GM12864 (cell line): ENCODE results near the gene FXYD1.

Source experiments
- DNase-seq: peaks from one replicate; pipeline ENCODE4 v3.0.0-alpha.2; 2011; ENCODE audit warnings: low read depth
- H3K4me3 ChIP-seq: 2 replicates; pipeline ENCODE4 v1.5.1; 2011; ENCODE audit warnings: mild to moderate bottlenecking, low read depth, low read length, control low read depth
- TF ChIP-seq, protein P1 (sequence below): IDR thresholded peaks from 2 replicates; pipeline ENCODE4 v1.5.1; 2011; ENCODE audit warnings: low read depth, mild to moderate bottlenecking, moderate library complexity, low read length, control low read depth, inconsistent platforms; ENCODE audit errors: missing control alignments

The FXYD1 gene

DNA sequence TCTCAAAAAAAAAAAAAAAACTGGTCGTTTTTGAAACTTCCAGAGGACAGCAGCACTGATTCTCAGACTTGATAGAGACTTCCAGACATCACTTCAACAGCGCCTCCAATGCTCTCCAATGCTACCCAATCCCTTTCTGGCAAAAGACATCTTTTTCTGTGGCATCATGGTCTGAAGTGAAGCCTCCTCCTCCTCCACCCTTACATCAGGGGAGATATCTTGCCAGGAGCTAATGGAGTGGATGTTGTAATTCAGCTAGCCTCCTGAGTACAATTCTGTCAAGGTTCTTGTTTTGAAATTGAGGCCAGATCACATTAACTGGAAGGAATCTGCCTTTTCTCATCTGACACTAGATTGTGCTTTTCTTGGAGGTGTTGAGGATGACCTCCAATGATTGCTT, 40.1 kb downstream of the FXYD1 start:
- TF ChIP-seq, protein P1, sequence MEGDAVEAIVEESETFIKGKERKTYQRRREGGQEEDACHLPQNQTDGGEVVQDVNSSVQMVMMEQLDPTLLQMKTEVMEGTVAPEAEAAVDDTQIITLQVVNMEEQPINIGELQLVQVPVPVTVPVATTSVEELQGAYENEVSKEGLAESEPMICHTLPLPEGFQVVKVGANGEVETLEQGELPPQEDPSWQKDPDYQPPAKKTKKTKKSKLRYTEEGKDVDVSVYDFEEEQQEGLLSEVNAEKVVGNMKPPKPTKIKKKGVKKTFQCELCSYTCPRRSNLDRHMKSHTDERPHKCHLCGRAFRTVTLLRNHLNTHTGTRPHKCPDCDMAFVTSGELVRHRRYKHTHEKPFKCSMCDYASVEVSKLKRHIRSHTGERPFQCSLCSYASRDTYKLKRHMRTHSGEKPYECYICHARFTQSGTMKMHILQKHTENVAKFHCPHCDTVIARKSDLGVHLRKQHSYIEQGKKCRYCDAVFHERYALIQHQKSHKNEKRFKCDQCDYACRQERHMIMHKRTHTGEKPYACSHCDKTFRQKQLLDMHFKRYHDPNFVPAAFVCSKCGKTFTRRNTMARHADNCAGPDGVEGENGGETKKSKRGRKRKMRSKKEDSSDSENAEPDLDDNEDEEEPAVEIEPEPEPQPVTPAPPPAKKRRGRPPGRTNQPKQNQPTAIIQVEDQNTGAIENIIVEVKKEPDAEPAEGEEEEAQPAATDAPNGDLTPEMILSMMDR: no peak
- DNase-seq: no peak
- no peak overlapping the region for H3K4me3 ChIP-seq

DNA sequence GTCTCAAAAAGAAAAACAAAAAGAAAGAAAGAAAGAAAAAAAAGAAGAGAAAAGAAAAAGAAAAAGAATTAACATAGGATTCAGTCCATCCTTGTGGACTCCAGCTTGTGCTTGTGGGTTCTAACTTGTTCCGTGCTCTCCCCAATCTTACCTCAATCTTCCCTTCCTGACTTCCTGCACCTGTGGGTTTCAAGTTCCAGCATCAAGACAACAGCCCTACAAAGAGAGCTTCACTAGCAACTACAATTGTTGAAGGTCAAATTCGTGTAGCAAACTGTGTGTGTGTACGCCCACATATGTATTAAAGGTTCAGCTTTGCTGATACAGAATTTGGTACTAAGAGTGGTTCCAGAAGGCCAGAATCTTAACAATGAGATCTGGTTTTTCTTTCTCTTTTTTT, 41.2 kb downstream of the FXYD1 start:
- no peak for DNase-seq
- H3K4me3 ChIP-seq: no peak overlapping the region
- TF ChIP-seq, protein P1: no peak

DNA sequence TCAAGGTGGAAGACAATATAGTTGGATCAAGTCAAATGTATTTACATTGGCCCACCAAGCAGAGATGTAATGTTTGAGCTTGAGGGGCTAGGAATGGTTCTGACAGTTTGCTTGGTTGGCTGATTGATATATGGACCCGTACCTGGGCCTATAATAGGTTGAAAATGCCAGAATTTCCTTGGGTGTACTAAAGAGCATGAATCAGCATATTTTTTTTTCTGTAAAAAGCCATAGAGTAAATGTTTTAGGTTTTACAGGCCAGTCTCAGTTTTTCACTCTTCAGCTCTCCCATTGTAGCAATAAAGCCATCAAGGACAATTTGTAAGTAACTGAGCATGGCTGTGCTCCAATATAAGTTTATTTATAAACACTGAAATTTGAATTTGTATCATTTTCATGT, 42.8 kb downstream of the FXYD1 start:
- no peak overlapping the region for H3K4me3 ChIP-seq
- TF ChIP-seq, protein P1: no peak
- DNase-seq: no peak

DNA sequence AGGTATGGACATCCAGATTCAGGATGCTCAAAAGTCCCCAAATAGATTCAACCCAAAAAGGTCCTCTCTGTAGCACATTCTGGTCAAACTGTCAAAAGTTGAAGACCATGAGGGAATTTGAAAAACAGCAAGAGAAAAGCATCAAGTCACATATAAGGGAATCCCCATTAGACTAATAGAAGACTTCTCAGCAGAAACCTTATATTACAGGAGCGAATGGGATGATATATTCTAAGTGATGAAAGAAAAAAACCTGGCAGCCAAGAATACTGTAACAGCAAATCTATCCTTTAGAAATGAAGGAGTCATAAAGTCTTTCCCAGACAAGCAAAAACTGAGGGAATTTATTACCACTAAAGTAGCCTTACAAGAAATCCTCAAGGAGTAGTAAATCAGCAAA, 45.6 kb downstream of the FXYD1 start:
- DNase-seq: no peak
- TF ChIP-seq, protein P1: no peak

DNA sequence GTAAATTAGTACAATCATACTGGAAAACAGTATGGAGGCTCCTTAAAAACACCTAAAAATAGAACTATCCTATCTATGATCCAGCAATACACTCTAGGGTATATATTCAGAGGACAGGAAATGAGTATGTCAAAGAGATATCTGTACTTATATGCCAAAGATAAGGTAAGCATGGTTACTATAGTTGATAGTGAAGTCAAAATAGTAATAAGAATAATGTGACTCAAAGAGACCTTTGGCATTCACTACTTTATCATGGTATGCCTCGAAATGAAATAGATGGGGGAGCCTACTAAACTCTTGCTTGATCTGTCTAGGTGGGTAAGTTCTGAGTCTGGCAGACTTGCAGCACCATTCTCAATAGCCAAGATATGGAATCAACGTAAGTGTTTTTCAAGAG, 46.3 kb downstream of the FXYD1 start:
- H3K4me3 ChIP-seq: no peak overlapping the region
- DNase-seq: no peak

More for the DNA sequence above, 45.6 kb downstream of the FXYD1 start:
- H3K4me3 ChIP-seq: no peak overlapping the region

More for the DNA sequence above, 46.3 kb downstream of the FXYD1 start:
- TF ChIP-seq, protein P1: no peak
